Occipital lobe (tissue), 2 donors: Measurements from ENCODE around the gene OBI1. TPM values are rescaled to one million over a fixed set of nuclear protein-coding genes. Genes with fewer than 3 reads are reported as not detected.

Source experiments
- DNase-seq: peaks from one replicate; lab custom pipeline; 2025; lab: John Stamatoyannopoulos, UW
- total RNA-seq: library from RNA; depleted of rRNA; stranded (reverse); fragments of >200 nt; gene quantifications from one replicate; pipeline ENCODE4 v1.2.3, GENCODE V29; 2014

Gene OBI1
- total RNA-seq, 1 donor from 2014 or later, result 76.0 TPM

GRCh38 chr13:78604782-78605611 is 54.0 kb downstream of the OBI1 start:
- DNase-seq, result no peak

- DNase-seq, result no peak
Observed at GRCh38 chr13:78603240-78603957, 55.6 kb downstream of the OBI1 start, which contains the start of gene POU4F1. Gene POU4F1, minus strand, starts transcription at chr13:78603552. Its CDS starts 226 bp downstream, at chr13:78603326.

GRCh38 chr13:78602561-78603239 is 56.3 kb downstream of the OBI1 start:
- no peak for DNase-seq

- DNase-seq, result no peak
Observed at GRCh38 chr13:78601874-78602560, 56.9 kb downstream of the OBI1 start.

- DNase-seq, result no peak
Observed at GRCh38 chr13:78601124-78601873, 57.7 kb downstream of the OBI1 start.

- DNase-seq, result no peak
Observed at GRCh38 chr13:78600280-78600883, 58.6 kb downstream of the OBI1 start.

- DNase-seq, result no peak
Observed at GRCh38 chr13:78599645-78600279, 59.2 kb downstream of the OBI1 start.

- DNase-seq, result no peak
Observed at GRCh38 chr13:78598966-78599644, 59.9 kb downstream of the OBI1 start.

GRCh38 chr13:78598116-78598781 is 60.7 kb downstream of the OBI1 start:
- no peak for DNase-seq

- DNase-seq, result no peak
Observed at GRCh38 chr13:78597602-78597932, 61.4 kb downstream of the OBI1 start.

GRCh38 chr13:78596736-78597601 is 62.0 kb downstream of the OBI1 start:
- DNase-seq, result no peak

GRCh38 chr13:78596399-78596735 is 62.6 kb downstream of the OBI1 start:
- no peak for DNase-seq

- no peak for DNase-seq
Observed at GRCh38 chr13:78595495-78596398, 63.2 kb downstream of the OBI1 start.

- DNase-seq, result no peak
Observed at GRCh38 chr13:78594456-78594975, 64.4 kb downstream of the OBI1 start.

- no peak for DNase-seq
Observed at GRCh38 chr13:78593652-78594455, 65.1 kb downstream of the OBI1 start.

GRCh38 chr13:78593129-78593528 is 65.8 kb downstream of the OBI1 start:
- DNase-seq, result no peak
